ENCODE measurements around the gene FGF14. TPM values are rescaled to one million over a fixed set of nuclear protein-coding genes. Genes with fewer than 3 reads are reported as not detected.

Gene FGF14
- total RNA-seq, 2 donors from 2014 or later = under 0.01 to 0.28 TPM

DNA sequence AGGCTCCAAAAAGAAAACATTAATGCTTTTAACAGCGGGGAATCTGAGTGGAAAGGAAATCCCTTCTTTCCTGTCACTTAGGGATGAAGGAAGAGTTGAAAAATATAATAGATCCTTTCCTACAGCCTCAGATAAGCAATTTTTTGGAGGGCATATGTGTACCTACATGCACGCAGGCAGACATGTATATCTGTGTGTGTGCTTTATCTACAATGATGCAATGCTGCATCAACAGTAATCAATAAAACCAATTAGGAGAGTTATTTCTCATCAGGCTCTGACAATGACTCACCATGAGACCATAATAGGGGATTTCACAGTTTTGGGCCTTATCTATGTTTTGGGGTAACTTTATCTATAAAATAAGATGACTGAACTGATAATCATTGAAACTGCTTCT, 505.3 kb downstream of the FGF14 start:
- 84% methylated on average over 2 of the region's 2 CpGs for WGBS
- Histone ChIP-seq H3K4me1 (replicated peaks) (no peaks in the 10 kb centered on the region), H3K9me3 (no peaks in the 10 kb centered on the region), H3K4me3 (no peak overlapping the region), H3K27ac (no peak overlapping the region), H3K36me3 (no peaks in the 10 kb centered on the region), H3K27me3 (replicated peaks; ENCODE audit: insufficient read depth) (no peaks in the 10 kb centered on the region)
- no peak for TF ChIP-seq POLR2AphosphoS5 (IDR thresholded peaks at IDR 0.05)
- TF ChIP-seq POLR2A (IDR thresholded peaks at IDR 0.05) = no peak
- TF ChIP-seq, protein P1, sequence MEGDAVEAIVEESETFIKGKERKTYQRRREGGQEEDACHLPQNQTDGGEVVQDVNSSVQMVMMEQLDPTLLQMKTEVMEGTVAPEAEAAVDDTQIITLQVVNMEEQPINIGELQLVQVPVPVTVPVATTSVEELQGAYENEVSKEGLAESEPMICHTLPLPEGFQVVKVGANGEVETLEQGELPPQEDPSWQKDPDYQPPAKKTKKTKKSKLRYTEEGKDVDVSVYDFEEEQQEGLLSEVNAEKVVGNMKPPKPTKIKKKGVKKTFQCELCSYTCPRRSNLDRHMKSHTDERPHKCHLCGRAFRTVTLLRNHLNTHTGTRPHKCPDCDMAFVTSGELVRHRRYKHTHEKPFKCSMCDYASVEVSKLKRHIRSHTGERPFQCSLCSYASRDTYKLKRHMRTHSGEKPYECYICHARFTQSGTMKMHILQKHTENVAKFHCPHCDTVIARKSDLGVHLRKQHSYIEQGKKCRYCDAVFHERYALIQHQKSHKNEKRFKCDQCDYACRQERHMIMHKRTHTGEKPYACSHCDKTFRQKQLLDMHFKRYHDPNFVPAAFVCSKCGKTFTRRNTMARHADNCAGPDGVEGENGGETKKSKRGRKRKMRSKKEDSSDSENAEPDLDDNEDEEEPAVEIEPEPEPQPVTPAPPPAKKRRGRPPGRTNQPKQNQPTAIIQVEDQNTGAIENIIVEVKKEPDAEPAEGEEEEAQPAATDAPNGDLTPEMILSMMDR (IDR thresholded peaks at IDR 0.05) = no peak
- intact Hi-C loops (cut with DNase I) = no loop called here
- no peak for DNase-seq (ENCODE audit: low spot score)

DNA sequence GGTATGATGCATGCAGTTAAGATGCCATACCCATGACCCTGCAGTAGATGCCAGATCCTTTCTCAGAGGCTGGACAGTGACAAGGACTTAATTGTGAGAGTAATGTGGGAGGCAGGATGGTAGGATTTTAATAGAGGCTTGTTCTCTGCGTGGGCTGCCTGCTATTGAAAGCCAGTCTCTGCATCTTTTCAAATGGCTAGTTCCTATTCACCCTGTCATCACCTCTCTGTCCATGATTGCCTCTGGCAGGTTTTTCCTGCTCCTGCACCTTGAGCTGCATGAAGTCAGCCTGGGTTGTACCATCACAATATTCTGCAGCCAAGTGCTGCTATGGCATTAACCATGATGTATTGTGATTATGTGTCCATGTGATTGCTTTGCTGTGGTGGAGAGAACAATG, 508.8 kb downstream of the FGF14 start:
- intact Hi-C loops (cut with DNase I) = no loop called here
- WGBS = 27% methylated on average over 1 of the region's 1 CpG
- DNase-seq (ENCODE audit: low spot score) = no peak

DNA sequence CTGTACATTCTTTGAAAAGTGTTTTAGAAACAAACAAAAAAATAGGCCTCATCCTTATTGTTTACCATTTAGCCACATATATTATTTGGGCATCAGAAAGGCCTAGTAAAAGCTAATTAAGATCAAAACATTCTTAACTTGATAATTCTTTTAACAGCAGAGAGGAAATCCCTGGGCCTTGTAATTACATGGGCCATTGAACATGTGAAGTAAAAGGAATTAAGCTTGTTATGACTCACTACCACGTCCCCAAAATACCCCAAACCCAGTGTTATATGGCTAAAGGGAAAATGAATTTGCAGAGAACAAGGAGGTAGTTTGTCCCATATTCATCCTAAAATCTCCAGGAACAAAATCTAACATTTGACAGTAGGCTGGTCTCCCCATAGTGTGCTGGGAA, 509.6 kb downstream of the FGF14 start:
- Histone ChIP-seq H3K9me3 (no peaks in the 10 kb centered on the region), H3K27ac (no peak overlapping the region), H3K4me3 (no peak overlapping the region), H3K36me3 (no peaks in the 10 kb centered on the region), H3K4me1 (replicated peaks) (no peaks in the 10 kb centered on the region), H3K27me3 (replicated peaks; ENCODE audit: insufficient read depth) (no peaks in the 10 kb centered on the region)
- intact Hi-C loops (cut with DNase I) = no loop called here
- 19% methylated on average over 1 of the region's 1 CpG for WGBS
- DNase-seq (ENCODE audit: low spot score) = no peak
- no peak for TF ChIP-seq POLR2A (IDR thresholded peaks at IDR 0.05)
- TF ChIP-seq POLR2AphosphoS5 (IDR thresholded peaks at IDR 0.05) = no peak
- TF ChIP-seq, protein P1 (IDR thresholded peaks at IDR 0.05) = no peak

More for the DNA sequence above, 508.8 kb downstream of the FGF14 start:
- H3K4me3 ChIP-seq = no peak overlapping the region
- H3K36me3 ChIP-seq = no peaks in the 10 kb centered on the region
- H3K9me3 ChIP-seq = no peaks in the 10 kb centered on the region
- no peaks in the 10 kb centered on the region for H3K27me3 ChIP-seq (replicated peaks; ENCODE audit: insufficient read depth)
- H3K27ac ChIP-seq = no peak overlapping the region
- H3K4me1 ChIP-seq (replicated peaks) = no peaks in the 10 kb centered on the region
- TF ChIP-seq POLR2AphosphoS5 (IDR thresholded peaks at IDR 0.05) (no peak), POLR2A (IDR thresholded peaks at IDR 0.05) (no peak)
- TF ChIP-seq, protein P1 (IDR thresholded peaks at IDR 0.05) = no peak

DNA sequence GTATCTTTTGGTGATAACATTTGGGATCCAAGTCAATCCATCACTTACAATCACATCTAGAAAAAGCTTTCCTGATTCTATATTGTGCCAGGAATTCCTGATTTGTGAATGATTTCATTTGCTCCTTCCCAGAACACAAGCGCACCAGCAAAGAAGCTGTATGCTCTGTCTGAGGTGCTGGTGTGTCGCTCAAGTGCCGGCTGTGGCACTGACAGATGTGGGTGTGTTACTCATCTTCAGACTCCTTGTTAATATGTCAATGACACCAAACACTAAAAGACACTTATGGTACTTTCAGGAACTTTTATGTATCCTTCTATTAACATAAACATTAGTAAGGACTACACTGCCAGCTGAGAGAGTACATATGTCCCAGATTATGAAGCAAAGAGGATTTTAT, 520.3 kb downstream of the FGF14 start:
- Histone ChIP-seq H3K4me3 (no peak overlapping the region), H3K4me1 (replicated peaks) (no peaks in the 10 kb centered on the region), H3K9me3 (no peaks in the 10 kb centered on the region), H3K27me3 (replicated peaks; ENCODE audit: insufficient read depth) (no peaks in the 10 kb centered on the region), H3K27ac (no peak overlapping the region), H3K36me3 (no peaks in the 10 kb centered on the region)
- TF ChIP-seq POLR2AphosphoS5 (IDR thresholded peaks at IDR 0.05) = no peak
- TF ChIP-seq, protein P1 (IDR thresholded peaks at IDR 0.05) = no peak
- no peak for TF ChIP-seq POLR2A (IDR thresholded peaks at IDR 0.05)
- WGBS = 31% methylated on average over 3 of the region's 3 CpGs
- intact Hi-C loops (cut with DNase I) = no loop called here
- no peak for DNase-seq (ENCODE audit: low spot score)

DNA sequence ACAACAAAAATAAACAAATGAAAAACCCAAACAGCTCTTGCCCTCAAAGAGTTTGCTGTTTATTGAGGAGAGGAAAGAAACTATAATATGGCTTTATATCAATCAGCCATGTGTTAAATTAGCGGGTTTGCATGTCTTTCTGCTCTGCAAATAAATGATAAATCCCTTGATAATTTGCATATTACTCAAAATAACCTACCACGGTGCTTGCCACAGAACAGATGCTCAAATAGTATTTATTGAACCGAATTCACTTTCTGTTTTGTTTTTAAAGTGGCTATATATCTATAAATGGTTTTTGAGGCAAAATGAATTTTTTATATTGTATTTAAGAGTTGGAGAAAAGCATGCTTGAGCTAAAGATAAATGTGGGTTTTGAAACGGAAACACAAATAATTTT, 521.3 kb downstream of the FGF14 start:
- Histone ChIP-seq H3K4me3 (no peak overlapping the region), H3K4me1 (replicated peaks) (no peaks in the 10 kb centered on the region), H3K27me3 (replicated peaks; ENCODE audit: insufficient read depth) (no peaks in the 10 kb centered on the region), H3K9me3 (no peaks in the 10 kb centered on the region), H3K36me3 (no peaks in the 10 kb centered on the region), H3K27ac (no peak overlapping the region)
- DNase-seq (ENCODE audit: low spot score) = no peak
- TF ChIP-seq POLR2AphosphoS5 (IDR thresholded peaks at IDR 0.05) (no peak), POLR2A (IDR thresholded peaks at IDR 0.05) (no peak)
- TF ChIP-seq, protein P1 (IDR thresholded peaks at IDR 0.05) = no peak
- 75% methylated on average over 4 of the region's 4 CpGs for WGBS
- intact Hi-C loops (cut with DNase I) = no loop called here
